GM12878 (cell line): Measurements from ENCODE around the gene CYP4F3. TPM values are rescaled to one million over a fixed set of nuclear protein-coding genes. Genes with fewer than 3 reads are reported as not detected.

Experiments used
- ATAC-seq: fragments of 200-7000 bp; cut with Tn5 transposase; 3 replicates; pipeline ENCODE4 v1.9.1; 2020; ENCODE audit warnings: mild to moderate bottlenecking, moderate library complexity
- BruUV-seq: library from RNA; stranded (reverse); fragments of 400-500 nt; replicated peaks from 2 replicates; lab custom pipeline; 2021; lab: Mats Ljungman, UMichigan
- CTCF ChIA-PET: fragments of 300-600 bp; sonication (Branson Sonifier 250); formaldehyde crosslinking; extraction: SDS; loops from one replicate; lab custom pipeline; 2021; ENCODE audit warnings: inconsistent platforms; lab: Yijun Ruan, JAX
- POLR2A ChIA-PET: fragments of 350-600 bp; formaldehyde crosslinking; extraction: SDS; loops from one replicate; lab custom pipeline; 2021; ENCODE audit warnings: inconsistent platforms; lab: Charles Lee
- RAD21 ChIA-PET: fragments of 300-600 bp; sonication (Branson Sonifier 250); formaldehyde crosslinking; loops from one replicate; lab custom pipeline; 2023; ENCODE audit warnings: antibody characterized with exemption; ENCODE audit not compliant: unreplicated experiment; lab: Charles Lee
- SMC1A ChIA-PET: fragments of 300-600 bp; sonication (Branson Sonifier 250); formaldehyde crosslinking; loops from one replicate; lab custom pipeline; 2023; ENCODE audit not compliant: unreplicated experiment, uncharacterized antibody; lab: Charles Lee
- DNase-seq: peaks from one replicate; pipeline ENCODE4 v3.0.0-alpha.2; 2011; ENCODE audit warnings: low read depth, low spot score
- FAIRE-seq: peaks from 3 replicates; lab custom pipeline; 2011; peaks lifted over from hg19 to GRCh38; lab: Jason Lieb, UNC
- H2AFZ ChIP-seq: 2 replicates; pipeline ENCODE4 v1.6.0; 2011; ENCODE audit warnings: low read depth, low read length, control low read depth; ENCODE audit not compliant: control insufficient read depth
- H3K27ac ChIP-seq: 2 replicates; pipeline ENCODE4 v1.5.1; 2011; ENCODE audit warnings: control low read depth; ENCODE audit not compliant: control insufficient read depth, insufficient read depth
- H3K27me3 ChIP-seq, 2 experiments: replicated peaks in 1 of 2; 2 replicates each; pipeline versions ENCODE4 v1.6.0 to v1.6.1; 2011; ENCODE audit warnings: low read length in 1 of 2; ENCODE audit not compliant: control insufficient read depth in 2 of 2, insufficient read depth in 2 of 2
- H3K36me3 ChIP-seq, 2 experiments: 2 replicates each; pipeline ENCODE4 v1.5.1; 2011; ENCODE audit warnings: low read length in 1 of 2; ENCODE audit not compliant: control insufficient read depth in 2 of 2, insufficient read depth in 2 of 2
- H3K4me1 ChIP-seq: 2 replicates; pipeline ENCODE4 v1.6.1; 2011; ENCODE audit warnings: mild to moderate bottlenecking, low read length, moderate library complexity, mixed read lengths; ENCODE audit not compliant: control insufficient read depth, insufficient read depth
- H3K4me2 ChIP-seq: 2 replicates; pipeline ENCODE4 v1.6.0; 2011; ENCODE audit warnings: control low read depth; ENCODE audit not compliant: control insufficient read depth, insufficient read depth
- H3K4me3 ChIP-seq: fragments of 200-600 bp; sonication (generic); 2 replicates; pipeline ENCODE4 v1.5.1; 2016
- H3K79me2 ChIP-seq: 2 replicates; pipeline ENCODE4 v1.6.0; 2011; ENCODE audit warnings: low read length; ENCODE audit not compliant: control insufficient read depth, insufficient read depth
- H3K9ac ChIP-seq: 2 replicates; pipeline ENCODE4 v1.8.0; 2011; ENCODE audit warnings: low read length, control low read depth, mixed read lengths; ENCODE audit not compliant: control insufficient read depth, insufficient read depth
- H3K9me3 ChIP-seq: replicated peaks from 3 replicates; pipeline ENCODE4 v1.5.1; 2011; ENCODE audit warnings: mild to moderate bottlenecking, low read length; ENCODE audit not compliant: control insufficient read depth, insufficient read depth
- H4K20me1 ChIP-seq: 2 replicates; pipeline ENCODE4 v1.6.0; 2011; ENCODE audit not compliant: control insufficient read depth, insufficient read depth
- ETV6 ChIP-seq, 2 experiments: fragments of 450-650 bp in 1 of 2; IDR thresholded peaks in 1 of 2; conservative IDR thresholded peaks in 1 of 2; 2 replicates each; pipeline ENCODE4 v1.6.1; 2014; ENCODE audit warnings: antibody characterized with exemption in 1 of 2, borderline replicate concordance in 1 of 2, low read depth in 1 of 2, mild to moderate bottlenecking in 1 of 2, moderate library complexity in 1 of 2
- MYB ChIP-seq: fragments of 150-350 bp; IDR thresholded peaks from 2 replicates; pipeline ENCODE4 v1.6.1; 2014; ENCODE audit warnings: mild to moderate bottlenecking, low read depth, low read length, borderline replicate concordance
- SMC3 ChIP-seq: IDR thresholded peaks from 2 replicates; pipeline ENCODE4 v1.6.1; 2011; ENCODE audit warnings: low read length, improper control_type of control experiment, borderline replicate concordance
- YBX1 ChIP-seq: fragments of 450-650 bp; IDR thresholded peaks from 2 replicates; pipeline ENCODE4 v1.6.1; 2016; ENCODE audit warnings: antibody characterized with exemption
- WGBS: methylation state at CpG from one replicate; pipeline ENCODE4 v1.1.6; 2016; ENCODE audit warnings: low lambda C conversion rate; ENCODE audit not compliant: insufficient replicate concordance, insufficient coverage; ENCODE audit errors: missing lambda C conversion rate; 5-methylcytosine and 5-hydroxymethylcytosine counted together
- in situ Hi-C: fragments of 300-500 bp; cut with MboI; formaldehyde crosslinking; loops from 9 replicates; pipeline ENCODE4 v1.14.3; 2018; ENCODE audit warnings: mixed read lengths
- intact Hi-C: fragments of 100-400 bp; cut with micrococcal nuclease; formaldehyde crosslinking; loops from one replicate; pipeline ENCODE4 v1.14.2; 2022; ENCODE audit not compliant: unreplicated experiment
- polyA plus RNA-seq, 11 experiments: library from polyadenylated mRNA; depleted of rRNA in 4 of 11; unstranded in 6 of 11; stranded (reverse) in 5 of 11; fragments of >200 nt; fragmentation: Nextera tagmentation in 4 of 11; fragmentation: Illumina TruSeq in 1 of 11; extraction: Ambion mirVana in 4 of 11; extraction: Trizol in 1 of 11; gene quantifications; 1 replicate in 1 of 11; 2 replicates in 10 of 11; pipeline versions ENCODE4 v1.2.1 to v1.2.3, GENCODE V29; 2011 to 2016; ENCODE audit warnings: inconsistent platforms in 2 of 11, missing spikeins in 2 of 11, low read depth in 1 of 11
- total RNA-seq, 4 experiments: library from RNA; depleted of rRNA in 3 of 4; stranded (reverse); fragments of >200 nt in 3 of 4; fragmentation: Illumina TruSeq in 1 of 4; extraction: Trizol in 1 of 4; gene quantifications; 2 replicates each; pipeline versions ENCODE4 v1.2.1 to v1.2.3, GENCODE V29; 2013 to 2021
- TF ChIP-seq, protein P1 (sequence below): fragments of 450-650 bp; conservative IDR thresholded peaks from 2 replicates; pipeline ENCODE4 v1.6.1; 2017; ENCODE audit warnings: mild to moderate bottlenecking, moderate library complexity
- TF ChIP-seq, protein P2 (sequence below): fragments of 450-650 bp; IDR thresholded peaks from 2 replicates; pipeline ENCODE4 v1.6.1; 2016; ENCODE audit warnings: mild to moderate bottlenecking, moderate library complexity, borderline replicate concordance
- TF ChIP-seq, protein P3 (sequence below): fragments of 150-350 bp; IDR thresholded peaks from 2 replicates; pipeline ENCODE4 v1.6.1; 2016; ENCODE audit warnings: low read depth, low read length
- TF ChIP-seq, protein P4 (sequence below): fragments of 450-650 bp; IDR thresholded peaks from 2 replicates; pipeline ENCODE4 v1.6.1; 2016; ENCODE audit warnings: mild to moderate bottlenecking

Gene CYP4F3
- total and polyA plus RNA-seq, 10 of the 15 experiments (the other 5 are each of a cell fraction or from before 2014, with no cell fraction given) = 0.08 to 4.7 (median 1.2) TPM

DNA sequence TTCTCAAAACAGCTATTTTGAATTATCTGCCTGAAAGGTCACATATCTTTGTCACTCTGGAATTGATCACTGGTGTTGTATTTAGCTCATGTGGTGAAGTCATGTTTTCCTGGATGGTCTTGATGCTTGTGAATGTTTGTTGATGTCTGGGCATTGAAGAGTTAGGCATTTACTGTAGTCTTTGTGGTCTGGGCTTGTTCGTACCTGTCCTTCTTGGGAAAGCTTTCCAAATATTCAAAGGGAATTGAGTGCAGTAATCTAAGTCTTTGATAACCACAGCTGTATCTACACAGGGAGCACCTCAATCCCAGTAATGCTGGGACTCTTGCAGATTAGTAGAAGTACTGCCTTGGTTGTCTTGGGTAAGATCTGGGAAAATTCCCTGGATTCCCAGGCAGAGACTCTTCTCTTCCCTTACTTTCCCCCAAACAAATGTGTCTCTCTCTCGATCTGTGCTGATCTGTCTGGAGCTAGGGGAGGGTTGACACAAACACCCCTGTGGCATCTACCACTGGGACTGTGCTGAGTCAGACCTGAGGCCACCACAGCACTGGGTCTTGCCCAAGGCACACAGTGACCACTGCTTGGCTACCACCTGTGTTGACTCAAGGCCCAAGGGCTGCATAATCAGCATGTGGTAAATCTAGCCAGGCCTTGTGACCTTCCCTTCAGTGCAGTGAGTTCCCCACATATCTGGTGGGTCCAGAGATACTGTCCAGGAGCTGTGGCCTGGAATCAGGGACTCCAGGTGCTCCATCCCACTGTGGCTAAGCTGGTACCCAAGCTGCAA is 5.5 kb upstream of the CYP4F3 start (continued):
- TF ChIP-seq, protein P1, sequence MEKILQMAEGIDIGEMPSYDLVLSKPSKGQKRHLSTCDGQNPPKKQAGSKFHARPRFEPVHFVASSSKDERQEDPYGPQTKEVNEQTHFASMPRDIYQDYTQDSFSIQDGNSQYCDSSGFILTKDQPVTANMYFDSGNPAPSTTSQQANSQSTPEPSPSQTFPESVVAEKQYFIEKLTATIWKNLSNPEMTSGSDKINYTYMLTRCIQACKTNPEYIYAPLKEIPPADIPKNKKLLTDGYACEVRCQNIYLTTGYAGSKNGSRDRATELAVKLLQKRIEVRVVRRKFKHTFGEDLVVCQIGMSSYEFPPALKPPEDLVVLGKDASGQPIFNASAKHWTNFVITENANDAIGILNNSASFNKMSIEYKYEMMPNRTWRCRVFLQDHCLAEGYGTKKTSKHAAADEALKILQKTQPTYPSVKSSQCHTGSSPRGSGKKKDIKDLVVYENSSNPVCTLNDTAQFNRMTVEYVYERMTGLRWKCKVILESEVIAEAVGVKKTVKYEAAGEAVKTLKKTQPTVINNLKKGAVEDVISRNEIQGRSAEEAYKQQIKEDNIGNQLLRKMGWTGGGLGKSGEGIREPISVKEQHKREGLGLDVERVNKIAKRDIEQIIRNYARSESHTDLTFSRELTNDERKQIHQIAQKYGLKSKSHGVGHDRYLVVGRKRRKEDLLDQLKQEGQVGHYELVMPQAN = no peak
- no peak for TF ChIP-seq SMC3
- TF ChIP-seq MYB = no peak
- no peak for TF ChIP-seq YBX1
- TF ChIP-seq, all 136 proteins: peak for 0

DNA sequence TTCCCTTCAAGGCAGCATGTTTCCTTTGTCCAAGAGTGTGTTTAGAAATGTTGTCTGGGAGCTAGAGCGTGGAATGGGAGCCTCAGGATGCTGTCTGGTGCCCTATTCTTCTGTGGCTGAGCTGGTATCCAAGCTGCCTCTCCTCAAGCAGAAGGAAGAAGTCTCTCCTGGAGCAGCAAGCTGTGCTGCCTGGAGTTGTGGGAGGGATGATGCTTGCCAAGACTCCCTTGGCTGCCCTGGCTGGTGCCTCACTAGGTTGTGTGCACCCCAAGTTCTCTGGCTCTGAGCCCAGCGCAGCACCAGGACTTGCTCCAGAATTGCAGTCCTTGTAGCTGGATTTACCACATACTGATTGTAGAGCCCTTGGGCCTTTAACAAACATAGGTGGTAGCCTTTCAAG is 4.7 kb upstream of the CYP4F3 start:
- H3K4me1 ChIP-seq = no peaks in the 10 kb centered on the region
- 50% methylated on average over 2 of the region's 2 CpGs for WGBS
- ATAC-seq = no peak
- peaks cover 0 to 1% of the 10 kb centered on the region in 2 experiments; a peak in 2 of 4 replicates for H3K27me3 ChIP-seq
- RAD21 ChIA-PET = interaction anchor here (0.6 kb wide), 1 partner anchor 80 kb away, joined by 3 read pairs; no protein-coding TSS in a partner anchor
- no peak overlapping the region for H3K27ac ChIP-seq
- intact Hi-C loops (no loop called here), in situ Hi-C loops (loop anchor here (25.0 kb wide), 1 partner anchor 751 kb away; no protein-coding TSS in a partner anchor)
- BruUV-seq = no TSS peak
- no peak for FAIRE-seq
- H3K4me2 ChIP-seq = no peak overlapping the region
- SMC1A ChIA-PET = no interaction called here
- no peak overlapping the region for H3K9ac ChIP-seq
- no peaks in the 10 kb centered on the region for H3K9me3 ChIP-seq
- no peaks in the 10 kb centered on the region for H4K20me1 ChIP-seq
- H2AFZ ChIP-seq = no peak overlapping the region
- no peak overlapping the region for H3K4me3 ChIP-seq
- POLR2A ChIA-PET = no interaction called here
- CTCF ChIA-PET = interaction anchor here (0.6 kb wide), 1 partner anchor 580 kb away, joined by 3 read pairs; no protein-coding TSS in a partner anchor
- H3K36me3 ChIP-seq = no peaks in the 10 kb centered on the region
- DNase-seq = no peak
- H3K79me2 ChIP-seq = no peaks in the 10 kb centered on the region
- TF ChIP-seq, protein P2, sequence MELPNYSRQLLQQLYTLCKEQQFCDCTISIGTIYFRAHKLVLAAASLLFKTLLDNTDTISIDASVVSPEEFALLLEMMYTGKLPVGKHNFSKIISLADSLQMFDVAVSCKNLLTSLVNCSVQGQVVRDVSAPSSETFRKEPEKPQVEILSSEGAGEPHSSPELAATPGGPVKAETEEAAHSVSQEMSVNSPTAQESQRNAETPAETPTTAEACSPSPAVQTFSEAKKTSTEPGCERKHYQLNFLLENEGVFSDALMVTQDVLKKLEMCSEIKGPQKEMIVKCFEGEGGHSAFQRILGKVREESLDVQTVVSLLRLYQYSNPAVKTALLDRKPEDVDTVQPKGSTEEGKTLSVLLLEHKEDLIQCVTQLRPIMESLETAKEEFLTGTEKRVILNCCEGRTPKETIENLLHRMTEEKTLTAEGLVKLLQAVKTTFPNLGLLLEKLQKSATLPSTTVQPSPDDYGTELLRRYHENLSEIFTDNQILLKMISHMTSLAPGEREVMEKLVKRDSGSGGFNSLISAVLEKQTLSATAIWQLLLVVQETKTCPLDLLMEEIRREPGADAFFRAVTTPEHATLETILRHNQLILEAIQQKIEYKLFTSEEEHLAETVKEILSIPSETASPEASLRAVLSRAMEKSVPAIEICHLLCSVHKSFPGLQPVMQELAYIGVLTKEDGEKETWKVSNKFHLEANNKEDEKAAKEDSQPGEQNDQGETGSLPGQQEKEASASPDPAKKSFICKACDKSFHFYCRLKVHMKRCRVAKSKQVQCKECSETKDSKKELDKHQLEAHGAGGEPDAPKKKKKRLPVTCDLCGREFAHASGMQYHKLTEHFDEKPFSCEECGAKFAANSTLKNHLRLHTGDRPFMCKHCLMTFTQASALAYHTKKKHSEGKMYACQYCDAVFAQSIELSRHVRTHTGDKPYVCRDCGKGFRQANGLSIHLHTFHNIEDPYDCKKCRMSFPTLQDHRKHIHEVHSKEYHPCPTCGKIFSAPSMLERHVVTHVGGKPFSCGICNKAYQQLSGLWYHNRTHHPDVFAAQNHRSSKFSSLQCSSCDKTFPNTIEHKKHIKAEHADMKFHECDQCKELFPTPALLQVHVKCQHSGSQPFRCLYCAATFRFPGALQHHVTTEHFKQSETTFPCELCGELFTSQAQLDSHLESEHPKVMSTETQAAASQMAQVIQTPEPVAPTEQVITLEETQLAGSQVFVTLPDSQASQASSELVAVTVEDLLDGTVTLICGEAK = no peak
- TF ChIP-seq ETV6 (conservative IDR thresholded peaks at IDR 0.05 in 1 of 2, IDR thresholded peaks at IDR 0.05 in 1 of 2; ENCODE audit: borderline replicate concordance in 1 of 2, low read depth in 1 of 2) = no peak
- TF ChIP-seq, protein P3, sequence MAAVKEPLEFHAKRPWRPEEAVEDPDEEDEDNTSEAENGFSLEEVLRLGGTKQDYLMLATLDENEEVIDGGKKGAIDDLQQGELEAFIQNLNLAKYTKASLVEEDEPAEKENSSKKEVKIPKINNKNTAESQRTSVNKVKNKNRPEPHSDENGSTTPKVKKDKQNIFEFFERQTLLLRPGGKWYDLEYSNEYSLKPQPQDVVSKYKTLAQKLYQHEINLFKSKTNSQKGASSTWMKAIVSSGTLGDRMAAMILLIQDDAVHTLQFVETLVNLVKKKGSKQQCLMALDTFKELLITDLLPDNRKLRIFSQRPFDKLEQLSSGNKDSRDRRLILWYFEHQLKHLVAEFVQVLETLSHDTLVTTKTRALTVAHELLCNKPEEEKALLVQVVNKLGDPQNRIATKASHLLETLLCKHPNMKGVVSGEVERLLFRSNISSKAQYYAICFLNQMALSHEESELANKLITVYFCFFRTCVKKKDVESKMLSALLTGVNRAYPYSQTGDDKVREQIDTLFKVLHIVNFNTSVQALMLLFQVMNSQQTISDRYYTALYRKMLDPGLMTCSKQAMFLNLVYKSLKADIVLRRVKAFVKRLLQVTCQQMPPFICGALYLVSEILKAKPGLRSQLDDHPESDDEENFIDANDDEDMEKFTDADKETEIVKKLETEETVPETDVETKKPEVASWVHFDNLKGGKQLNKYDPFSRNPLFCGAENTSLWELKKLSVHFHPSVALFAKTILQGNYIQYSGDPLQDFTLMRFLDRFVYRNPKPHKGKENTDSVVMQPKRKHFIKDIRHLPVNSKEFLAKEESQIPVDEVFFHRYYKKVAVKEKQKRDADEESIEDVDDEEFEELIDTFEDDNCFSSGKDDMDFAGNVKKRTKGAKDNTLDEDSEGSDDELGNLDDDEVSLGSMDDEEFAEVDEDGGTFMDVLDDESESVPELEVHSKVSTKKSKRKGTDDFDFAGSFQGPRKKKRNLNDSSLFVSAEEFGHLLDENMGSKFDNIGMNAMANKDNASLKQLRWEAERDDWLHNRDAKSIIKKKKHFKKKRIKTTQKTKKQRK = no peak
- TF ChIP-seq, protein P4, sequence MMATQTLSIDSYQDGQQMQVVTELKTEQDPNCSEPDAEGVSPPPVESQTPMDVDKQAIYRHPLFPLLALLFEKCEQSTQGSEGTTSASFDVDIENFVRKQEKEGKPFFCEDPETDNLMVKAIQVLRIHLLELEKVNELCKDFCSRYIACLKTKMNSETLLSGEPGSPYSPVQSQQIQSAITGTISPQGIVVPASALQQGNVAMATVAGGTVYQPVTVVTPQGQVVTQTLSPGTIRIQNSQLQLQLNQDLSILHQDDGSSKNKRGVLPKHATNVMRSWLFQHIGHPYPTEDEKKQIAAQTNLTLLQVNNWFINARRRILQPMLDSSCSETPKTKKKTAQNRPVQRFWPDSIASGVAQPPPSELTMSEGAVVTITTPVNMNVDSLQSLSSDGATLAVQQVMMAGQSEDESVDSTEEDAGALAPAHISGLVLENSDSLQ = no peak
